GM23338 (cell line): Measurements from ENCODE around the gene MTOR.

Experiments used
- CTCF ChIP-seq, 2 experiments: fragments of 200-600 bp in 1 of 2; sonication (generic) in 1 of 2; conservative IDR thresholded peaks; 2 replicates each; pipeline versions ENCODE4 v1.5.1 to v1.6.1; 2016 to 2017; ENCODE audit warnings: antibody characterized with exemption in 2 of 2, low read depth in 2 of 2, mild to moderate bottlenecking in 2 of 2, moderate library complexity in 1 of 2
- POLR2AphosphoS5 ChIP-seq: IDR thresholded peaks from 2 replicates; pipeline ENCODE4 v1.6.1; 2016; ENCODE audit warnings: antibody characterized with exemption, low read depth
- REST ChIP-seq: IDR thresholded peaks from one replicate; pipeline ENCODE4 v1.6.1; 2018; ENCODE audit warnings: antibody characterized with exemption; ENCODE audit not compliant: unreplicated experiment

GRCh38 chr1:11229203-11229602 is 33.1 kb downstream of the MTOR start:
- TF ChIP-seq CTCF (conservative IDR thresholded peaks at IDR 0.05; ENCODE audit: low read depth in 2 of 2) (no peak), POLR2AphosphoS5 (no peak), REST (no peak)
